ENCODE measurements around the gene TAF1B.

Gene TAF1B

DNA sequence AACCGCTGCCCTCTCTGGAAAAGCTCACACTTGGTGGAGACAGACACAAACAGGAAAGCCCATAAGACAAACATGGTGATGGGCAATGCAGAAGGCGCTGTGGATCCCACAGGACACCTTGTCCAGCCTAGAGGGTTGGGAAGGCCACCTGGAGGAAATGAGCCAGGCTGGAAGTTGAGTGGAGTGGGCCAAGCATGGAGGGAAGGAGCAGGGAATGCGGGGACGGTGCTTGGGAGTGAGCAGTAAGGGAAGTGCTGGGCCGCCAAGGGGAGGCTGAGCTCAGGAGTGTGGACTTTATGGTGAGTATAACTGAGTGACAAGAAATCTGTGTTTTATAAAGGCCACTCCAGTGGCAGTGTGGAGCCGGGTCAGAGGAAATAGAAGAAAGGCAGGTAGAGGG is 105.4 kb downstream of the TAF1B start:
- no peaks in the 10 kb centered on the region for H4K20me1 ChIP-seq (ENCODE audit: insufficient read depth, low read length)
- TF ChIP-seq EZH2 (IDR thresholded peaks at IDR 0.05; ENCODE audit: borderline replicate concordance, low read length) = no peak
- TF ChIP-seq, protein P1, sequence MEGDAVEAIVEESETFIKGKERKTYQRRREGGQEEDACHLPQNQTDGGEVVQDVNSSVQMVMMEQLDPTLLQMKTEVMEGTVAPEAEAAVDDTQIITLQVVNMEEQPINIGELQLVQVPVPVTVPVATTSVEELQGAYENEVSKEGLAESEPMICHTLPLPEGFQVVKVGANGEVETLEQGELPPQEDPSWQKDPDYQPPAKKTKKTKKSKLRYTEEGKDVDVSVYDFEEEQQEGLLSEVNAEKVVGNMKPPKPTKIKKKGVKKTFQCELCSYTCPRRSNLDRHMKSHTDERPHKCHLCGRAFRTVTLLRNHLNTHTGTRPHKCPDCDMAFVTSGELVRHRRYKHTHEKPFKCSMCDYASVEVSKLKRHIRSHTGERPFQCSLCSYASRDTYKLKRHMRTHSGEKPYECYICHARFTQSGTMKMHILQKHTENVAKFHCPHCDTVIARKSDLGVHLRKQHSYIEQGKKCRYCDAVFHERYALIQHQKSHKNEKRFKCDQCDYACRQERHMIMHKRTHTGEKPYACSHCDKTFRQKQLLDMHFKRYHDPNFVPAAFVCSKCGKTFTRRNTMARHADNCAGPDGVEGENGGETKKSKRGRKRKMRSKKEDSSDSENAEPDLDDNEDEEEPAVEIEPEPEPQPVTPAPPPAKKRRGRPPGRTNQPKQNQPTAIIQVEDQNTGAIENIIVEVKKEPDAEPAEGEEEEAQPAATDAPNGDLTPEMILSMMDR (IDR thresholded peaks at IDR 0.05; ENCODE audit: low read length) = no peak
- H3K4me3 ChIP-seq (ENCODE audit: low read depth, low read length, poor library complexity, severe bottlenecking) = no peak overlapping the region
- no peaks in the 10 kb centered on the region for H3K36me3 ChIP-seq (ENCODE audit: insufficient read depth, low read length)
- H2AFZ ChIP-seq (ENCODE audit: low read length) = no peak overlapping the region
- no peak overlapping the region for H3K27ac ChIP-seq (ENCODE audit: low read depth, low read length, poor library complexity, severe bottlenecking)
- H3K79me2 ChIP-seq (ENCODE audit: insufficient read depth, low read length) = no peaks in the 10 kb centered on the region
- no peaks in the 10 kb centered on the region for H3K9me2 ChIP-seq (ENCODE audit: low read depth, low read length)
- H3K9ac ChIP-seq (ENCODE audit: low read length) = no peak overlapping the region
- peaks cover 17% of the 10 kb centered on the region for H3K4me1 ChIP-seq (ENCODE audit: insufficient read depth, low read length, severe bottlenecking)
- H3K27me3 ChIP-seq (ENCODE audit: insufficient read depth, low read length) = no peaks in the 10 kb centered on the region
- no peaks in the 10 kb centered on the region for H3K9me3 ChIP-seq (ENCODE audit: low read length)
- H3K4me2 ChIP-seq (ENCODE audit: low read length) = no peak overlapping the region
- no peaks in the 10 kb centered on the region for H3F3A ChIP-seq (ENCODE audit: insufficient read depth, low read length)

DNA sequence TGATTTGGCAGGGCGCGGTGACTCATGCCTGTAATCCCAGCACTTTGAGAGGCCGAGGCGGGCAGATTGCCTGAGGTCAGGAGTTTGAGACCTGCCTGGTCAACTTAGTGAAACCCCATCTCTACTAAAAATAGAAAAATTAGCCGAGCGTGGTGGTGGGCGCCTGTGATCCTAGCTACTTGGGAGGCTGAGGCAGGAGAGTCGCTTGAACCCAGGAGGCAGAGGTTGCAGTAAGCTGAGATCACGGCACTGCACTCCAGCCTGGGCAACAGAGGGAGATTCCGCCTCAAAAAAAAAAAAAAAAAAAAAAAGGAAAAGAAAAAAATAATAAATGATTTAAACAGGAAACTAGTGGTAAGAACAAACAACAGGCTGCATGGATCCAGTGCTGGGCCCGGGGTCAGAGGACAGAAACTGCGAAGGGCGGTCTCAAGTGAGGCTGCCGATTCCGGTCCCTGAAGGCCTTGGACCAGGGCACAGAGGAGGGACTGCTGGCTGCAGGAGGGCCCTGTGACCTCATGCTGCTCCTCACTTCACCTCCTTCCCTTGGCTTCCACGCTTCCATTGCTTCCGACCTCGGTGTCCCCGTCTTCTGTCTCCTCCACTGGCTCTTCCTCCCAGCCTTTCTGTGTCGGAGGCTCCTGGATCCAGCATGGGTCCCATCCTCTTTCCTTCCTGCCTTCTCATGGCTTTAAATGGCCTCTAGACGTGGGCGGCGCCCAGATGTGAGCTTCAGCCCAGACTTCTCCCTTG is 106.1 kb downstream of the TAF1B start:
- Histone ChIP-seq H2AFZ (ENCODE audit: low read length) (no peak overlapping the region), H3K9ac (ENCODE audit: low read length) (no peak overlapping the region), H3K36me3 (ENCODE audit: insufficient read depth, low read length) (no peaks in the 10 kb centered on the region), H3K27ac (ENCODE audit: low read depth, low read length, poor library complexity, severe bottlenecking) (no peak overlapping the region), H3K79me2 (ENCODE audit: insufficient read depth, low read length) (no peaks in the 10 kb centered on the region), H4K20me1 (ENCODE audit: insufficient read depth, low read length) (no peaks in the 10 kb centered on the region), H3K9me2 (ENCODE audit: low read depth, low read length) (no peaks in the 10 kb centered on the region), H3K4me3 (ENCODE audit: low read depth, low read length, poor library complexity, severe bottlenecking) (no peak overlapping the region), H3K27me3 (ENCODE audit: insufficient read depth, low read length) (no peaks in the 10 kb centered on the region), H3K4me2 (ENCODE audit: low read length) (no peak overlapping the region), H3F3A (ENCODE audit: insufficient read depth, low read length) (no peaks in the 10 kb centered on the region), H3K4me1 (ENCODE audit: insufficient read depth, low read length, severe bottlenecking) (peaks cover 17% of the 10 kb centered on the region), H3K9me3 (ENCODE audit: low read length) (no peaks in the 10 kb centered on the region)
- TF ChIP-seq, protein P1 (IDR thresholded peaks at IDR 0.05; ENCODE audit: low read length) = no peak

DNA sequence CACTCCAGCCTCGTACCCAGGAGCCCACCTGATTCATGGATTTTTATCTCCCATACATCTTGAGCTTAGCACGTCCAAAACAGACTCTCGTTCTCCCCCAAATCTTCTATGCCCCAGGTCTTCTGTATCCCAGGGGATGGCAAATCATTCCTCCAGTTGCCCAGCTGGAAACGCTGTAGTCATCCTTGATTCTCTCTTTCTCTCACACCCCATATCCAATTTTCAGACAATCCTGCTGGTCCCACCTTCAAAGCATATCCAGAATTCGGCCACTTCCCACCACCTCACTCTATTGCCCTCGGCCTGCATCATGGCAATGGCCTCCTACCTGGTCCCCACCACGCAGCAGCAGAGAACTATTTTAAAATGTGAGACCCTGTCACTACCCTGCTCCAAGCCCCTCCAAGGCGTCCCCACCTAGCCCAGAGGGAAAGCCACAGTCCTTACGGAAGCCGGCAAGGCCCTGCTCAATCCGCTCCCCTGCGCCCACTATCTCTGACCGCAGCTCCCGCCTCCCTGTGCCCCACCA is 106.8 kb downstream of the TAF1B start:
- TF ChIP-seq EZH2 (IDR thresholded peaks at IDR 0.05; ENCODE audit: borderline replicate concordance, low read length) = no peak
- TF ChIP-seq, protein P1 (IDR thresholded peaks at IDR 0.05; ENCODE audit: low read length) = no peak
- H4K20me1 ChIP-seq (ENCODE audit: insufficient read depth, low read length) = no peaks in the 10 kb centered on the region
- no peaks in the 10 kb centered on the region for H3K36me3 ChIP-seq (ENCODE audit: insufficient read depth, low read length)
- H3K27me3 ChIP-seq (ENCODE audit: insufficient read depth, low read length) = no peaks in the 10 kb centered on the region
- peaks cover 17% of the 10 kb centered on the region for H3K4me1 ChIP-seq (ENCODE audit: insufficient read depth, low read length, severe bottlenecking)
- H3K4me3 ChIP-seq (ENCODE audit: low read depth, low read length, poor library complexity, severe bottlenecking) = no peak overlapping the region
- H3K79me2 ChIP-seq (ENCODE audit: insufficient read depth, low read length) = no peaks in the 10 kb centered on the region
- no peaks in the 10 kb centered on the region for H3F3A ChIP-seq (ENCODE audit: insufficient read depth, low read length)
- peak overlapping the region; percentile 93 for H3K4me2 ChIP-seq (ENCODE audit: low read length)
- no peak overlapping the region for H3K9ac ChIP-seq (ENCODE audit: low read length)
- H2AFZ ChIP-seq (ENCODE audit: low read length) = no peak overlapping the region
- H3K9me2 ChIP-seq (ENCODE audit: low read depth, low read length) = no peaks in the 10 kb centered on the region
- H3K9me3 ChIP-seq (ENCODE audit: low read length) = no peaks in the 10 kb centered on the region
- H3K27ac ChIP-seq (ENCODE audit: low read depth, low read length, poor library complexity, severe bottlenecking) = no peak overlapping the region

All from OCI-LY1 (cell line).